Measurements from ENCODE around the gene FOXI1. TPM values are rescaled to one million over a fixed set of nuclear protein-coding genes. Genes with fewer than 3 reads are reported as not detected.

FOXI1 gene
- total RNA-seq, 1 donor from 2014 or later: not detected

DNA sequence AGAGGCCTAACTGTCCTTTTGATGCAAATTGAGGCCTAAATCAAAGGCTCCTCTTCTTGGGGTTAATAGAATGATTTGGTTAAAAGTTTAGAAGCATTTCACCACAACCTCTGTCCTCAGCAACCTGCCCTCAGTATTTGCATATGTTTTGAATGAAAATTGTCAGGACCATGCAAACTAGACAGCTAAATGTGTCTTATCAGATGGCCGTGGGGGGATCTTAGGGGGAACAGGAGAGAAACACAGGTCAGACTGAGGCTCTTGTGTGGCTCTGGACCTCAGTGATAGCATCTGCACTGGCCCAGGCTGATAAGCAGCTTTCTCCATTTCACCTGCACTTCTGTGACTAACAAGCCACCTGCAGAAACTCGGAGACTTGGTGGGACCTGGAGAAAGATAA is 49.0 kb downstream of the FOXI1 start:
- no peak for TF ChIP-seq CTCF (conservative IDR thresholded peaks at IDR 0.05; ENCODE audit: low read depth, low read length)
- H3K4me3 ChIP-seq (ENCODE audit: low read depth, low read length): no peak overlapping the region
- no peak for DNase-seq (ENCODE audit: low read depth)

GRCh38 chr5:170155771-170156170 is 50.1 kb downstream of the FOXI1 start:
- TF ChIP-seq CTCF (conservative IDR thresholded peaks at IDR 0.05; ENCODE audit: low read depth, low read length): no peak
- no peak for DNase-seq (ENCODE audit: low read depth)
- H3K4me3 ChIP-seq (ENCODE audit: low read depth, low read length): no peak overlapping the region

- H3K4me3 ChIP-seq (ENCODE audit: low read depth, low read length): no peak overlapping the region
- TF ChIP-seq CTCF (conservative IDR thresholded peaks at IDR 0.05; ENCODE audit: low read depth, low read length): no peak
- DNase-seq (ENCODE audit: low read depth): peak; percentile 38
Measured at GRCh38 chr5:170159101-170159698, 53.5 kb downstream of the FOXI1 start.

Other genes with a start within 250 kb of the FOXI1 start
- 1.7 and 2.0 TPM in 2 replicates for gene INSYN2B, start 125.4 kb upstream of the FOXI1 start, total RNA-seq
- not detected in 2 replicates for gene C5orf58, start 127.1 kb downstream of the FOXI1 start, total RNA-seq
- not detected in 2 replicates for gene LCP2, start 191.9 kb downstream of the FOXI1 start, total RNA-seq